ENCODE data around the gene TRIM46. TPM values are rescaled to one million over a fixed set of nuclear protein-coding genes. Genes with fewer than 3 reads are reported as not detected.

The TRIM46 gene
- total and polyA plus RNA-seq, 9 of the 15 experiments (the other 6 are each of a cell fraction or from before 2014, with no cell fraction given): 0.05 to 0.60 (median 0.16) TPM; not detected in 3

DNA sequence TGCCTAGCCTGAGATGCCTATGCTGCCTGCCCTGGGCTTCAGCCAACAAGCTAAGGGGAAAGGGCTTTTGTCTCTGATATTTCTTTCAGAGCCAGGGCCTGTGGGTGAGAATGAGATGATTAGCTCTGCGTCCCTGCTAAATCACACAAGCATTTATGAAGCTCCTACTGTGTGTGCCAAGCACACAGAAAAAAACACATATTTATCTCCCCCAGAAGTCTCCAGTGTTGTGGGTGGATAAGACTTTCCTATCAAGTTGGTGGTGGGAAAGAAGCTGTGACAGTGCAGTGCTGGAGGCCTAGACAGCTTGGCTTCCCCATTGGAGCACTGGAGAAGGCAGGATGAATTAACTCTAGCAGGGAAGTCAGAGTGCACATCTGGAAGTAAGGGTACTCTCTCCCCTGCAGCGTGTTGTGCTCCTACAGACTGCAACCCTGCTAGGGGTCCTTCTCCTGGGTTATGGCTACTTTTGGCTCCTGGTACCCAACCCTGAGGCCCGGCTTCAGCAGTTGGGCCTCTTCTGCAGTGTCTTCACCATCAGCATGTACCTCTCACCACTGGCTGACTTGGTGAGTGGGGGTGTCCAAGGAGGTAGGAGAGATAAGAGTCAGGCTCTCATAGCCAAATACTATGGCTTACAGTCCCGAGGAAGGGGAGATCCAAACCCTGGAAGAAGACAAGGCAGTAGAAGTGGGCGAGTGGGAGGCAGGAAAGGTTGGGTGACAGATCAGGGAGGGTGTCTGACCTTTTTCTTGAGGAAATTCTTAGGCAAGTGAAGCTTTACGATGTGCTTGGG is 36.3 kb upstream of the TRIM46 start (continued):
- TF ChIP-seq, protein P1, sequence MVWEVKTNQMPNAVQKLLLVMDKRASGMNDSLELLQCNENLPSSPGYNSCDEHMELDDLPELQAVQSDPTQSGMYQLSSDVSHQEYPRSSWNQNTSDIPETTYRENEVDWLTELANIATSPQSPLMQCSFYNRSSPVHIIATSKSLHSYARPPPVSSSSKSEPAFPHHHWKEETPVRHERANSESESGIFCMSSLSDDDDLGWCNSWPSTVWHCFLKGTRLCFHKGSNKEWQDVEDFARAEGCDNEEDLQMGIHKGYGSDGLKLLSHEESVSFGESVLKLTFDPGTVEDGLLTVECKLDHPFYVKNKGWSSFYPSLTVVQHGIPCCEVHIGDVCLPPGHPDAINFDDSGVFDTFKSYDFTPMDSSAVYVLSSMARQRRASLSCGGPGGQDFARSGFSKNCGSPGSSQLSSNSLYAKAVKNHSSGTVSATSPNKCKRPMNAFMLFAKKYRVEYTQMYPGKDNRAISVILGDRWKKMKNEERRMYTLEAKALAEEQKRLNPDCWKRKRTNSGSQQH (CRISPR knock-in tag; IDR thresholded peaks at IDR 0.05): 0 out of 2 replicates have a peak, but pooled peaks have one; percentile 21
- peak; percentile 70 for TF ChIP-seq CBFA2T2 (conservative IDR thresholded peaks at IDR 0.05)
- TF ChIP-seq L3MBTL2 (IDR thresholded peaks at IDR 0.05): peak; percentile 29; the same call in 1 of the 2 replicates
- TF ChIP-seq POLR2AphosphoS5 (IDR thresholded peaks at IDR 0.05; ENCODE audit: control insufficient read depth, insufficient read depth, low read depth, low read length): peak; percentile 59; the same call in 1 of the 2 replicates
- TF ChIP-seq EGR1 (conservative IDR thresholded peaks at IDR 0.05): peak; percentile 68
- no peak for TF ChIP-seq ZBTB7A (IDR thresholded peaks at IDR 0.05; ENCODE audit: borderline replicate concordance, control insufficient read depth, low read depth, low read length)
- TF ChIP-seq ZEB2 (IDR thresholded peaks at IDR 0.05): peak; percentile 51; the same call in 1 of the 2 replicates
- peak; percentile 57; the same call in 1 of the 2 replicates for TF ChIP-seq MYNN (IDR thresholded peaks at IDR 0.05)
- TF ChIP-seq MYNN (CRISPR knock-in tag; IDR thresholded peaks at IDR 0.05): no peak
- peak; percentile 58 to 77; a peak in 3 of 4 replicates for TF ChIP-seq RCOR1 (IDR thresholded peaks at IDR 0.05; ENCODE audit: borderline replicate concordance in 1 of 2, low read depth in 2 of 2, low read length in 2 of 2)
